Type B pancreatic cell (in vitro differentiated cells): Measurements from ENCODE around the gene XRCC1. TPM values are rescaled to one million over a fixed set of nuclear protein-coding genes. Genes with fewer than 3 reads are reported as not detected.
"Not testable (repeated sequence)": the region's sequence is repeated elsewhere in the genome, so short reads cannot be mapped to it uniquely, and the experiment has no call there.

Experiments used
- DNase-seq: peaks from one replicate; pipeline ENCODE4 v3.0.0; 2021; ENCODE audit warnings: mixed read lengths; ENCODE audit not compliant: unreplicated experiment; ENCODE audit errors: extremely low spot score
- H3K27ac Mint-ChIP-seq: 2 replicates; pipeline ENCODE4 v1.8.0; 2021; ENCODE audit warnings: mild to moderate bottlenecking, mixed read lengths
- H3K27me3 Mint-ChIP-seq: 2 replicates; pipeline ENCODE4 v1.8.0; 2021; ENCODE audit warnings: mixed read lengths
- H3K36me3 Mint-ChIP-seq: 2 replicates; pipeline ENCODE4 v1.8.0; 2021; ENCODE audit warnings: mixed read lengths
- H3K4me1 Mint-ChIP-seq: one replicate; pipeline ENCODE4 v1.8.0; 2021; ENCODE audit warnings: mixed read lengths; ENCODE audit not compliant: unreplicated experiment
- H3K4me3 Mint-ChIP-seq: 2 replicates; pipeline ENCODE4 v1.8.0; 2021; ENCODE audit warnings: mild to moderate bottlenecking, mixed read lengths
- H3K9me3 Mint-ChIP-seq: 2 replicates; pipeline ENCODE4 v1.8.0; 2021; ENCODE audit warnings: mixed read lengths
- CTCF ChIP-seq: fragments of 200-600 bp; sonication (generic); conservative IDR thresholded peaks from 2 replicates; pipeline ENCODE4 v1.5.0; 2021; ENCODE audit warnings: antibody characterized with exemption, mild to moderate bottlenecking
- total RNA-seq: library from RNA; stranded (reverse); gene quantifications from 2 replicates; pipeline ENCODE4 v1.2.1, GENCODE V29; 2021; ENCODE audit warnings: low replicate concordance

XRCC1 gene
- total RNA-seq, 1 donor from 2014 or later: 63.7 TPM

GRCh38 chr19:43606569-43607229 is 31.4 kb upstream of the XRCC1 start:
- no peak overlapping the region for H3K27ac Mint-ChIP-seq
- H3K27me3 Mint-ChIP-seq: no peaks in the 10 kb centered on the region
- H3K4me3 Mint-ChIP-seq: no peak overlapping the region
- H3K4me1 Mint-ChIP-seq: peaks cover 9% of the 10 kb centered on the region
- H3K36me3 Mint-ChIP-seq: peaks cover 10% of the 10 kb centered on the region
- DNase-seq: no peak
- TF ChIP-seq CTCF: no peak
- no peaks in the 10 kb centered on the region for H3K9me3 Mint-ChIP-seq

GRCh38 chr19:43605875-43606568 is 30.7 kb upstream of the XRCC1 start:
- H3K36me3 Mint-ChIP-seq: peaks cover 9% of the 10 kb centered on the region
- no peak overlapping the region for H3K27ac Mint-ChIP-seq
- DNase-seq: no peak
- H3K4me1 Mint-ChIP-seq: peaks cover 6% of the 10 kb centered on the region
- no peaks in the 10 kb centered on the region for H3K9me3 Mint-ChIP-seq
- H3K27me3 Mint-ChIP-seq: no peaks in the 10 kb centered on the region
- H3K4me3 Mint-ChIP-seq: no peak overlapping the region
- TF ChIP-seq CTCF: no peak

GRCh38 chr19:43600326-43600725 is 25.0 kb upstream of the XRCC1 start:
- peaks cover 18% of the 10 kb centered on the region for H3K4me1 Mint-ChIP-seq
- not testable (repeated sequence) for H3K36me3 Mint-ChIP-seq, H3K4me3 Mint-ChIP-seq, H3K9me3 Mint-ChIP-seq, H3K27ac Mint-ChIP-seq, H3K27me3 Mint-ChIP-seq, DNase-seq

- Mint-ChIP-seq H3K9me3 (no peaks in the 10 kb centered on the region), H3K27ac (no peak overlapping the region), H3K4me3 (no peak overlapping the region), H3K36me3 (peaks cover 3% of the 10 kb centered on the region), H3K27me3 (peaks cover 2% of the 10 kb centered on the region), H3K4me1 (peaks cover 18% of the 10 kb centered on the region)
- DNase-seq: no peak
- TF ChIP-seq CTCF: no peak
These were observed 24.4 kb upstream of the XRCC1 start for GRCh38 chr19:43599635-43600295.

- H3K4me3 Mint-ChIP-seq: no peak overlapping the region
- peak overlapping the region; percentile 98 for H3K27ac Mint-ChIP-seq
- TF ChIP-seq CTCF: no peak
- H3K36me3 Mint-ChIP-seq: peaks cover 6% of the 10 kb centered on the region
- no peak for DNase-seq
- peaks cover 2% of the 10 kb centered on the region for H3K27me3 Mint-ChIP-seq
- peaks cover 22% of the 10 kb centered on the region for H3K4me1 Mint-ChIP-seq
- H3K9me3 Mint-ChIP-seq: no peaks in the 10 kb centered on the region
These were observed 23.3 kb upstream of the XRCC1 start for GRCh38 chr19:43598445-43599240.
